OCI-M2 (cell line): Measurements from ENCODE around the gene DNAI7.

Experiments
- DNase-seq: peaks from one replicate; lab custom pipeline; 2025; ENCODE audit not compliant: unreplicated experiment; lab: John Stamatoyannopoulos, UW

The DNAI7 gene

GRCh38 chr12:25186038-25186787 lies 8.7 kb downstream of the DNAI7 start:
- DNase-seq = no peak

- DNase-seq = no peak
Observed at GRCh38 chr12:25184132-25184531, 10.8 kb downstream of the DNAI7 start.

- DNase-seq = no peak
Observed at GRCh38 chr12:25182765-25183164, 12.2 kb downstream of the DNAI7 start.

- DNase-seq = no peak
Observed at GRCh38 chr12:25162866-25163265, 32.1 kb downstream of the DNAI7 start.

GRCh38 chr12:25156061-25156460 lies 38.9 kb downstream of the DNAI7 start:
- no peak for DNase-seq

- DNase-seq = no peak
Observed at GRCh38 chr12:25155022-25155576, 39.9 kb downstream of the DNAI7 start.

- no peak for DNase-seq
Observed at GRCh38 chr12:25152055-25152454, 42.9 kb downstream of the DNAI7 start.

- DNase-seq = no peak
Observed at GRCh38 chr12:25151476-25151875, 43.5 kb downstream of the DNAI7 start.

- DNase-seq = no peak
Observed at GRCh38 chr12:25146686-25147085, 48.3 kb downstream of the DNAI7 start.

GRCh38 chr12:25135531-25136154 lies 59.3 kb downstream of the DNAI7 start:
- DNase-seq = no peak

GRCh38 chr12:25131270-25131669 lies 63.7 kb downstream of the DNAI7 start:
- no peak for DNase-seq

- no peak for DNase-seq
Observed at GRCh38 chr12:25130741-25131188, 64.2 kb downstream of the DNAI7 start.

- DNase-seq = no peak
Observed at GRCh38 chr12:25126746-25127145, 68.2 kb downstream of the DNAI7 start.

- DNase-seq = no peak
Observed at GRCh38 chr12:25126101-25126500, 68.9 kb downstream of the DNAI7 start.

- DNase-seq = no peak
Observed at GRCh38 chr12:25124493-25124892, 70.5 kb downstream of the DNAI7 start.

GRCh38 chr12:25123126-25123525 lies 71.8 kb downstream of the DNAI7 start:
- no peak for DNase-seq

- DNase-seq = no peak
Observed at GRCh38 chr12:25121916-25122315, 73.0 kb downstream of the DNAI7 start.

- no peak for DNase-seq
Observed at GRCh38 chr12:25121110-25121509, 73.8 kb downstream of the DNAI7 start.

GRCh38 chr12:25119020-25119419 lies 75.9 kb downstream of the DNAI7 start:
- no peak for DNase-seq

- DNase-seq = no peak
Observed at GRCh38 chr12:25115677-25116076, 79.3 kb downstream of the DNAI7 start.

- no peak for DNase-seq
Observed at GRCh38 chr12:25113651-25114050, 81.3 kb downstream of the DNAI7 start.

- DNase-seq = no peak
Observed at GRCh38 chr12:25110260-25110659, 84.7 kb downstream of the DNAI7 start.
